HG03432 (cell line): ENCODE measurements around the gene IWS1.
"Not testable (repeated sequence)": the region's sequence is repeated elsewhere in the genome, so short reads cannot be mapped to it uniquely, and the experiment has no call there.

ENCODE experiments used
- ATAC-seq: cut with Tn5 transposase; IDR thresholded peaks from one replicate; pipeline ENCODE4 v1.9.1; 2021; ENCODE audit warnings: mild to moderate bottlenecking, moderate library complexity; ENCODE audit not compliant: unreplicated experiment

IWS1 gene

DNA sequence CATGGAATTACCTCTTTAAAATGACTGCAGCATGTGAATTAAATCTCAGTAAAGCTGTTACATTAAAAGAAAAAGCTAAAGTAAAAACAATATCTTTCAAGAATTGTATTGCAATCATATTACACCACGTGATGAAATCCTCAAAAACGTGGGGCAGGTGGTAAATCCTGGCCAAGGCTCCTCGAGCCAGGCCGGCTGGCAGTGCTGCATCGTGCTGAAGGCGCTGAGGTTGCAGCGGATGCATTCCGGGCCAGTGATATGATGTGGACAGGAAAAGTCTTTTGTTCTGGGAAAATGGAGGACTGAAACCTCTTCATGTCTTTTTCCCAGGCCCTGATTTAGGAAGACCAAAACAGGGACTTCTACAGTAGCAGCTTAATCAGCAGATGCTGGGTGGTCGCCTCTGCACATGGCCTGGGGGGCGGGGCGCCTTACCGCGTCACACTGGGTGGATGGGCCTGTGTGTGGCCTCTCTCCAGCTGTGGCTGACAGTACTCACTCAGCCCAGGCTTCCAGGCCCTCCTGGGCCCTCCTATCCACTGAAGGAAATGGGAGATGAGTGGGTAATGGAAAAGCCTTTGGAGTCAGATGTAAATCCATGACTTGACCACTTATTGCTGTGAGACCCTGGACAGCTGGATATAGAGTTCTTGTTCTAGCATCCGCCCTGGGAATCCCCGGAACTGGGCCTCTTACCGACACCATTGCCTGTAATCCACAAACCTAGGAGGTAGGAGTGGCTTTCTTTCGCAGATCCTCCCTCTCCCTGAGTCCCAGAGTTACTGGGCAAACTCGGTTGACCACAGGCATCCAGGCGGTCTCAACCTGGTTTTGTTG, 62.9 kb downstream of the IWS1 start:
- ATAC-seq: no peak

DNA sequence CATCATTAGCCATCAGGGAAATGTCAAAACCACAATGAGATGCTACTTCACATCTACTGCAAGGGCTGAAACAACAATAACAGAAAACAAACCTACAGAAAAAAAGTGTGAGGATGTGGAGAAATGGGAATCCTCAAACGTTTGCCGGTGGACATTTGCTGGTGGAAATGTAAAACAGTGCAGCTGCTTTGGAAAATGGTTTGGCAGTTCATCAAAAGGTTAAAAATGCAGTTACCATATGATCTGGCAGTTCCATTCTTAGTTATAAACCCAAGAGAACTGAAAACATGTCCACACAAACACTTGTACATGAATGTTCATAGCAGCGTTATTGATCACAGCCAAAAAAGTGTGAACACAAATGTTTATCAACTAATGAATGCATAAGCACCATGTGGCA, 63.8 kb downstream of the IWS1 start:
- ATAC-seq: no peak

DNA sequence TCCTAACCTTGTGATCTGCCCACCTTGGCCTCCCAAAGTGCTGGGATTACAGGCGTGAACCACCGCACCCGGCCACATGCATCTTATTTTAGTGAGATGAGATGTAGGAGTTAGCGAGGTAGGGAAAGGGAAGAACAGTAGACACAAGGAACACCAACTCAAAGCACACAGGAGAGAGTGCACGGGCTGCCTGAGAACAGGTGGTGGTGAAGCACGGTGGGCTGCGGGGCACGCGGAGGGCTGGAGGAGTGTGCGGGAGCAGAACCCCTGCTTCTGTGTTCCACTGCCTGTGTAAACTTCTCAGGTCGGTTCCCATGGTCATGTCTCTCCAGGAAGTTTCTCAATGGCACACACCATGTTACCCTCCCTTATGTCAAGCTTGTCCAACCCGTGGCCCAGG, 69.3 kb downstream of the IWS1 start:
- ATAC-seq: no peak

DNA sequence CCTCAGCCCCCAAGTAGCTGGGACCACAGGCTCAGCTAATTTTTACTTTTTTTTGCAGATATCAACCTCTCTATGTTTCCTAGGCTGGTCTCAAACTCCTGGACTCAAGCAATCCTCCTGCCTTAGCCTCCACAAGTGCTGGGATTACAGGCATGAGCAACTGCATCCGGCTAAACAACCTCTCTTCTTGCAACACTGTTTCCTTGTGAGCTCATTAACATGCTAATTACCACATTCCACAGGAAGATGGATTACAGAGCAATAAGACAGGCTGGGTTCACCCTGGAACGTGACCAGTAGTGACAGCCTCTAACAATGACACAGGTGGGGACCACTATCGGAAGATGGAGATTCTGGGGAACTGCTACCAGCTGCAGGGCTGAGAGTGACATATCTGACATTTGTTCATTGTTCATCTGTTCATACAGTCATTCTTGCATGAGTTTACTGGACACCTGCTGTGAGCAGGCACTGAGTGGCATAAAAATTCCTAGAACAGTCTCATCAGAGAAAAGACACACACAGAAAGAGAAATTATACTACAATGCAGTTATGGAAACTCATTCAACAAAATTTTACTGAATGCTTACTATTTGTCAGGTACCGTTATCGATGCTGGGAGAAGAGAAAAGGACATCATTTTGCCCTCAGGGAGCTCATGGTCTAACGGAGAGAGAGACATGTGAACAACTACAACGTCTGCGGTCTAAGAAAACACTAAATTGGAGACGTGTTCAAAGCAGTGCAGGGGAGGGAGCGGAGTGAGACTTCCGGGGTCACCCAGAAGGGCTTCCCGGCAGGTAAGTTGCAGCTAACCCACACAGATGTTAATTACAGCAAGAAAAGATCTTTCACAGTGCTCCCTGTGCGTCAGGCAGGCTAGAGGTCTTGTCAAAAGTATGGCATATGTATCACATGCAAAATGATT, 70.5 kb downstream of the IWS1 start:
- no peak for ATAC-seq

DNA sequence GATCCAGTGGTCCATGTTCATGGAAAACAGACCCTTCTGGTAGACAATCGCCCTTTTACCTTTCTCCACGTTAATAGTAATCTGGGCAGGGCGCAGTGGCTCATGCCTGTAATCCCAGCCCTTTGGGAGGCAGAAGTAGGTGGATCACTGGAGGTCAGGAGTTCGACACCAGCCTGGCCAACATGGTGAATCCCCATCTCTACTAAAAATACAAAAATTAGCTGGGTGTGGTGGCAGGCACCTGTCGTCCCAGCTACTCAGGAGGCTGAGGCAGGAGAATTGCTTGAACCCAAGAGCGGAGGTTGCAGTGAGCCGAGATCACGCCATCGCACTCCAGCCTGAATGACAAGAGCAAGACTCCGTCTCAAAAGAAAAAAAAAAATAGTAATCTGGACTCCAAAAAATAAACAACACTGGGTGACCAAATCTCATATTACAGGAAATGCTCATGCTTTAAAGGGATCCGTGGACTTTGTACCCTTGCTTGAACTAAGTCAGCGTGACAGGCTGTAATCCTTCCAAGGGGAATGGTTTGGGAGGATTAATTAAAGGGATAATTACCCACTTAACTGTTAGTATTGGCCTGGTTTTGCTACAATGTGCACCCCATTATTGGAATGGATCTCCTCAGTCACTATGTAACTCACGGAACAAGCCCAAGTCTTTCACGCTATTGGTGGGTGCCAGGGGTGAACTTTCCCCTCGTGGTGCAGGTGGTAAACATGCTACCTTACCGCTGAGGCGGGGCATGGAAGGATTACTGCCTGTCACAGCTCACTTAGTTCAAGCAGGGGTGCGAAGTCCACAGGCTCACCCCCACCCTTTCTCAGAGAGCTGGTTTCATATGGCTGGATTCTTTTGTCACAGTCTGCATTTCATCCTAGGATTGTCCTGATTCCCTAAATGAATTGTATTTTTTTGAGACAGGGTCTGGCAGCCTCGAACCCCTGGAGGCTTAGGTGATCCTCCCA, 71.4 kb downstream of the IWS1 start:
- ATAC-seq: no peak

DNA sequence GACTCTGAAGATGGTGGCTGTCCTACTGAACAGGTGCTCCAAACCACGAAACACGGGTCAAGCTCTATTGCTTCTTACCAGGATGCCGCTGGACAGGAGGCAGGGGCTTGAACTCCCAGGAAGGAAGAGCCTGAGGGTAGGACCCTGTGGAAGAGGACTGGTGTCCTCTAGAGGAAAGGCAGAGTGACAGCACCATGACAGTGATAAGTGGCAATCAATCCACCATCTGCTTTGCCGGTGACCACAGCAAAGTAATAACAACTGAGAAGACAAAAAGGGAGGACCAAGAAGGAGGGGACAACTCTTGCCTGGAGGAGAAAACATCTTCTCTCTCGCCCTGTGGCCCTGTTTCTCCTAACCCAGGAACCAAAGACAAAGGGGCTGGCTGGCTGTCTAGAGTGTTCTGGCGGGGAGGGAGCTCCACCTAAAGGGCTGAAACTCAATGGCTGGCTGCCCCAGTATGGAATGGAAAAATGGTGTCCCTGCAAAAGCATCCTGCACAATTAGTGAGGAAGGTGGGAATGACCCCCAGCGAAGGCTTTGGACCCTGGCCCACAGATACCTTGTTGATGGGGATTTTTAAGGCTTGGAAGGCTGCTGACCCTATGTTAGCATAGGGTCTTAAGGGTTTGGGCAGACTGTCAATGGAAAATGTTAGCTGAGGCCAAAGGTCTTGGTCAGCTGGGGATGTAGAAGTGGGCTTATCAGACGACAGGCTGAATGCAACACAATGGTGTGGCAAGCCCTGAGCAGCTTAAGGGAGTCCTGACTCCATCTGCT, 72.7 kb downstream of the IWS1 start:
- no peak for ATAC-seq

DNA sequence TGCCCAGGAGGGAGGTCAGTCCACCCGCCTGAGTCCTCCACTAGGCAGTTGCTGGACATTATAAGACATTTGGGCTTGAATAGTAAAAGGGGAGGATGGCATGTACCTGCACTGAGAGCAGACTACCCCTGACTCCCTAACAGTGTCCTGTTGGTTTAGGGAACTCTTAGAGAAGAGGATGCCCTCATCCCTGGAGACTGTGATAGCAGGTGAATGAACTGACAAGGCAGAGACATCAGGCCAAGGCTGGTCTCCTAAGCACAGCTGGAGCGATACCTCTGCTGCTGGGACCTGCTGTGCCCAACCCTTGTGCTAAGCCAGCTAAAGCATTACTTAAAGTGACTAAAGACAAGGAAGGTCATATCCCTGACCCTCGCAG, 73.3 kb downstream of the IWS1 start:
- no peak for ATAC-seq

DNA sequence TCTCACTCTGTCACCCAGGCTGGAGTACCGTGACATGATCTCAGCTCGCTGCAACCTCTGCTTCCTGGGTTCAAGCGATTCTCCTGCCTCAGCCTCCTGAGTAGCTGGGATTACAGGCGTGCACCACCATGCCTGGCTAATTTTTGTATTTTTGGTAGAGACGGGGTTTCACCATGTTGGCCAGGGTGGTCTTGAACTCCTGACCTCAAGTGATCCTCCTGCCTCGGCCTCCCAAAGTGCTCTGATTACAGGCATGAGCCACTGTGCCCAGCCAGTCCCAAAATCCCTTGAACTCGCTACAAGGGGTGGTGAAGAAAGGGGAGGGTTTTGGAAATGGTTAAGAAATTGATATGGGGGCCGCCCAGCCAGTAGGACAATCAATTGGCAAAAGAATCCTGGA, 73.9 kb downstream of the IWS1 start:
- not testable (repeated sequence) for ATAC-seq

DNA sequence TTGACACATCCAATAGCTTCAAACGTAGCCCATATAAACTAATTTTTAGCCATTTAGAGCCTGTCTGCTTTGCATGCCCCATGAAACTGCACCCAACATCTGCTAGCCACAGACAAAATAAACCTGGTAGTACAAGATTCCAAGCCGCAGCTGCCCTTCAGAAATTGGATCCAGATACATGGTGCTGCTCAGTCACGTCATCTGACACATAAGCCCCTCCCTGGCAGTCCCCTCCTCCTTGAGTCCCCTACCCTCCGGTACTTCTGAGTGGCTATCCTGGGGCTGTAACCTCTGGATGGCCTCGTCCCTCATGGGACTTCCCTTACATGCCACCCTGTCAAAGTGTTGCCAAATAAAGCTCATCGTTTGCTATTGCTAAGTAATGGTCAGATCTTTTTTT, 74.3 kb downstream of the IWS1 start:
- no peak for ATAC-seq

DNA sequence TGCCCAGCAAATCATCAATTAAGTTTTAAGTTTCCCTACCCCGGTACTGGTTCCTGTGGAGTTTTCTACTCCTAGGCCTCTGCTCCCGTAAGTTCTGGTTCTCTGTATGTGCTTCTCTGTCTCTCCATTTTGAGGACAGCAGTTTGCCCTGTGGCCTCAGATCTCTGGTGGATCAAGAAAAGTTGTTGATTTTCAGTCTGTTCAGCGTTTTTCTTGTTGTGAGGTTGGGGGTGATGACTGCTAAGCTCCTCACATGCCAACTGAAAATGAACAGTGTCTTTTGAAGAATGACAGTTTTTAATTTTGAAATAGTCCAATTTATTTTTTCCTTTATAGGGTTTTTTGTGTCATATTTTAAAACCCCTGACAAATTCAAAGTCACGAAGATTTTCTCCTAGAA, 76.4 kb downstream of the IWS1 start:
- no peak for ATAC-seq

DNA sequence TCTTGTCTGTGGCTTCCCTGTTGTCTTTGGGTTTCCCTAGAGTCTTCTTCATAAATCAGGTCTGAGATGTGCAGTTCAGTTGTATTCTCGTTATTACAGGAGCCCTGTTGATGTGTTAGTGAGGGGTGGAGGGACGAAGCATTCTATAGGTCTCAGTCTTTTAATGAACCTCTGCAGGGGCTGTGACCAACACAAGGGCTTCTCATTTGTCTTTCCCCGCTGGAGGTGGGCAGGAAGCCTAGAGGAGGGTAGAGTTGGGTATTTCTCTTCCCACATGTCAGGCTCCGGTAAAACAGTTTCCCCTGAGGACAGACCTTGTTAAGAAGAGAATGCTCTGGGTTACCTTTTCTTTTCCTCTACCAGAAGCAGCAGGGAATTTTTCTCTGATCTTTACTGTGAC, 76.9 kb downstream of the IWS1 start:
- no peak for ATAC-seq

DNA sequence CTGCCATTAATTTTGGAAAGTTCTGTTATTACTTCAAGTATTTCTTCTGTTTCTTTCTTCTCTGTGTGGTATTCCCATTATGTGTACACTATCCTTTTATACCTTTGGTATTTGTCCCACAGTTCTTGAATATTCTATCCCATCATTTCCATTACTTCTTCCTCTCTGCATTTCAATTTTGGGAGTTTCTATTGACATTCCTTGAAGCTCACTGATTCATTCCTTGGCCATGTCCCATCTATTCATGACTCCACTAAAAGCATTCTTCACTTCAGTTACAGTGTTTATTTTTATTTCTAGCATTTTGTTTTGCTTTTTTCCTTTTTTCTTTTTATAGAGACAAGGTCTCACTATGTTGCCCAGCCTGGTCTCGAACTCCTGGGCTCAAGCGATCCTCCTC, 77.8 kb downstream of the IWS1 start:
- no peak for ATAC-seq

DNA sequence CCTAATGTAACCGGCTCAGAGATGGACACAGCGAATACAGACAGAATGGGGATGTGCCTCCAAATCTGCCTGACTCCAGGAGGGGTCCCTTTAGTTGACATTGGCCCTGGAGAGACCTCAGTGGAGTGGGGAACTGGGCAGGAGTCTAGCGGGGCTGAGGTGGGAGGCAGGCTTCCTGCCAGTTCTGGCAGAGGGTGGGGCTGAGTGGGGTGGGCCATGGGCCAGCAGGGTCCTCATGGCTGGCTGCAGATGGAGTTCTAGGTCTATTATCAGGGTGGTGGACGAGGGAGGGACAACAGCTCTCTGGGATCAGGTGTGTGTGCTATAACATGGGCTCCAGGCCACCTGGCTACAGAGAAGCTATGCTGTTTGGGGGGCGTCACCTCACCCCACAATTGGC, 86.9 kb downstream of the IWS1 start:
- no peak for ATAC-seq

DNA sequence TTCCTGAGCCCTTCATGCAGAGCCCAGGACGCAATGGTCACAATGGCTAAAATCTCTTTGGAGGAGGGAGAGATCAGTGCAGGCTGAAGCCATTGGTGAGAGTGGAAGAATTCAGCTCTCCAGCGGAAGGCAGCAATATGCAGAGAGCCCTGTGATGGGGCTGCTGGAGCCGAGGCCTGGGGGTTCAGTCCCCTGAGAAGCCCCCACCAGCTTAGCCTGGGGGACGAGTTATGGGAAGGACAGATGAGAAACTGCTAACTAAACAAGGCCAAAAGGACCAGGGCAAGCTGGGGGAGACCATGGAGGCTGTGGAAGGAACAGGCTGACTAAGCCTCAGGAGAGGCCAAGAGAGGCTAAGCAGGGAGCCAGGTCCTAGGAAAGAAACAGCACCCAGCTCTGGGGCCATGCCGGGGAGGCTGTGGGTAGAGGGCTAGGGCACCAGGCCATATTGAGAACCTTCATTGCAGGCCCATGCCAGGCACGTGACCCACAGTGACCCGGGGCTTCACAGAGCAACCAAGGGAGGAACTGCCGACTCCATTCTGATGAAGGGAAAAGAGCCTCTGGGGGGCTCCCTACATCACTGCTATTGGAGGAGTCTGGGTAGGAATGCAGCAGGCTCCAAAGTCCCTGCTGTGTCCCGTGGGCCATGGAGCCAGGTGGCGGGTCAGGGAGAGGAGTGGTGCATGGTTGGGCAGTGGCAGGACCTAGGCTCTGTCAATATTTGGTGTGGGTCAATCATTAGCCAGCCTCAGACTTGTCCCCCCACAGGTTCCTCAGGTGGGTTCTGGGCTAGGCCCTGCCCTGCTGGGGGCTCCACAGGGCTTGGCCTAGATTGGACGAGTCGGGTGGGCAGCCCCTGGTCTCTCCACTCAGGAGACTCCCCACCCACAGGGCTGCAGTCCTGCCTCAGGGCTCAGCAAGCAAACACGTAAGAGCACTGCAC, 88.2 kb downstream of the IWS1 start:
- ATAC-seq: no peak

DNA sequence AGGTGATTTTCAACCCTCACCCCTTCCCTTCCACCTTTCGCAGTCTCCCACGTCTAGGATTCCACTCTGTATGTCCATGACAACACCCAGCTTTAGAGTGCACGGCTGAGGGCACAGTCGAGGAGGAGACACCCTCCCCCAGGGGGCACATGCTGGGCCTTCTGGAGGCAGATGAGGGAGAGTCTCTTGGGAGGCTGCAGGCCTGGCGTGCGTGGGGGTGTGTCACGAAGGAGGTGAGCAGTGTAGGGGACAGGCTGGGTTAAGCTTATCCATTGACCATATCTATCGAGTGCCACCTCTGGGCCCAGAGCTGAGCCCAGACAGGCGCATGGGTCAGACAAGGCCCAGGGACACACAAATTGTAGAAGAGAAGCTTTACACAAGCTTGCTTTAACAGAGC, 89.2 kb downstream of the IWS1 start:
- no peak for ATAC-seq

DNA sequence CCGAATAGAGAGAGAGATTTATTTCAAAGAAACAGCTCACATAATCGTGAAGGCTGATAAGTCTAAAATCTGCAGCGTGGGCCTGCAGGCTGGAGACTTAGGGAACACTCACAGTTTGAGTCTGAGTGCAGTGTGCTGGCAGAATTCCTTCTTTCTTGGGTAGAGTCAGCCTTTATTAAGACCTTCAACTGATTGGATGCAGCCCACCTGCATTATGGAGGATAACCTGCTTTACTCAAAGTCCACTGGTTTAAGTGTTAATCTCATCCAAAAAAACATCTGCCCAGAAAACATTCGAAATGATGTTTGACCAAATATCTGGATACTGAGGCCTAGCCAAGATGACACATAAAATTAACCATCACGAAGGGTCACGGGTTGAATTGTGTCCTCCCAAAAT, 91.8 kb downstream of the IWS1 start:
- no peak for ATAC-seq

DNA sequence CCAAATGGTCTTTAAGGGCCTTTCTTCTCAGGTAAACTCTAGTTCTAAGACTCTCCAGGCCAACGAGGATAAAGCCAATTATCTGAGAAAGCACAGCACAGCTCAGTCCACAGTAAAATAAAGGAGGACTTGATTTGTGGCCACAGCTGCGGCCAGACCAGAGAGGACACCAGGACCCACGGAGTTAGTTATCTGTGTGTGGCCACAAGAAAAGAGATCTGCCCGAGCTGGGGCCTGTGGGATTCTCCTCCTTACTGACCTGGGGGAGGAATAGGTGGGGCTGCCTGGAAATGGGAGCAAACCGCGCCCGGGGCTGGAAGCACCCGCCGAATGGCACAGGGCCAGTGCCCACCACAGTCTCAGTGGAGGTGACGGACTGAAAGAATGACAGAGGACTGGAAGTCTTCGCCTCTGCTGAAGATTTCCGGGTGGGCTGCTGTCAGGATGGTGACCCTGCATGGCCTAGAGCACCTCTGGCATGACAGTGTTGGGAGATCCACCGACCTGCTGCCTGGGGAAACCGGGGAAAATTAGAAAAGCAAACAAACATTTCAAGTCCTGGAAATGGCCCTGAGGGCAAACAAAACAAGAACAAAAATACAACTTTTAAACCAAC, 94.8 kb downstream of the IWS1 start:
- ATAC-seq: no peak
